Measurements from ENCODE around the gene NYNRIN. TPM values are rescaled to one million over a fixed set of nuclear protein-coding genes. Genes with fewer than 3 reads are reported as not detected.

NYNRIN gene
- total and polyA plus RNA-seq, 10 of the 15 experiments (the other 5 are each of a cell fraction or from before 2014, with no cell fraction given): under 0.01 to 0.15 (median 0.01) TPM; not detected in 5

- no peak for TF ChIP-seq TBL1XR1 (IDR thresholded peaks at IDR 0.05; ENCODE audit: low read depth, low read length)
Measured at GRCh38 chr14:24401810-24402702, 3.3 kb downstream of the NYNRIN start (continued).

- no peaks in the 10 kb centered on the region for H3K36me3 ChIP-seq (ENCODE audit: control insufficient read depth in 2 of 2, insufficient read depth in 2 of 2, low read length in 1 of 2)
- no peaks in the 10 kb centered on the region for H3K9me3 ChIP-seq (replicated peaks; ENCODE audit: control insufficient read depth, insufficient read depth, low read length)
- no peak overlapping the region for H3K9ac ChIP-seq (ENCODE audit: control insufficient read depth, insufficient read depth, low read length)
- RAD21 ChIA-PET (ENCODE audit: unreplicated experiment): interaction anchor here (0.6 kb wide), 1 partner anchor 37 kb away, joined by 3 read pairs; no protein-coding TSS in a partner anchor
- SMC1A ChIA-PET (ENCODE audit: uncharacterized antibody, unreplicated experiment): interaction anchor here (1.9 kb wide), 1 partner anchor 27 kb away, joined by 7 read pairs; the partner anchor contains the start of genes CBLN3 and KHNYN
- CTCF ChIA-PET: no interaction called here
- no peak overlapping the region for H3K4me2 ChIP-seq (ENCODE audit: control insufficient read depth, insufficient read depth)
- H3K4me1 ChIP-seq (ENCODE audit: control insufficient read depth, insufficient read depth, low read length): no peaks in the 10 kb centered on the region
- in situ Hi-C loops (cut with MboI) (no loop called here), intact Hi-C loops (cut with micrococcal nuclease; ENCODE audit: unreplicated experiment) (no loop called here)
- BruUV-seq (replicated peaks): no TSS peak
- WGBS (ENCODE audit: insufficient coverage, insufficient replicate concordance, low lambda C conversion rate, missing lambda C conversion rate): 52% methylated on average over 7 of the region's 7 CpGs
- DNase-seq (ENCODE audit: low read depth, low spot score) (no peak), FAIRE-seq (no peak), ATAC-seq (no peak)
- POLR2A ChIA-PET: no interaction called here
- H3K4me3 ChIP-seq: no peak overlapping the region
- no peaks in the 10 kb centered on the region for H3K79me2 ChIP-seq (ENCODE audit: control insufficient read depth, insufficient read depth, low read length)
- H3K27me3 ChIP-seq (replicated peaks in 1 of 2; ENCODE audit: control insufficient read depth in 2 of 2, insufficient read depth in 2 of 2, low read length in 1 of 2): peaks cover 3 to 8% of the 10 kb centered on the region in 2 experiments; a peak in 3 of 4 replicates
- no peaks in the 10 kb centered on the region for H4K20me1 ChIP-seq (ENCODE audit: control insufficient read depth, insufficient read depth)
- no peak overlapping the region for H2AFZ ChIP-seq (ENCODE audit: control insufficient read depth, low read depth, low read length)
- H3K27ac ChIP-seq (ENCODE audit: control insufficient read depth, insufficient read depth): no peak overlapping the region
- TF ChIP-seq NR2F1 (conservative IDR thresholded peaks at IDR 0.05) (no peak), ZSCAN29 (IDR thresholded peaks at IDR 0.05) (no peak), MYC (IDR thresholded peaks at IDR 0.05; ENCODE audit: insufficient read depth, insufficient read length, insufficient replicate concordance, low read length, severe bottlenecking) (no peak), EZH2 (IDR thresholded peaks at IDR 0.05; ENCODE audit: borderline replicate concordance, control insufficient read depth, low read depth, low read length) (no peak), BCL11A (IDR thresholded peaks at IDR 0.05; ENCODE audit: low read depth, low read length) (no peak), TBL1XR1 (IDR thresholded peaks at IDR 0.05; ENCODE audit: low read depth, low read length) (no peak), SUZ12 (IDR thresholded peaks at IDR 0.05; ENCODE audit: unreplicated experiment) (no peak), DPF2 (IDR thresholded peaks at IDR 0.05) (no peak), STAT1 (conservative IDR thresholded peaks at IDR 0.05) (no peak), ZBTB4 (CRISPR knock-in tag; IDR thresholded peaks at IDR 0.05) (no peak), REST (IDR thresholded peaks at IDR 0.05; ENCODE audit: low read depth, low read length) (no peak)
Measured at GRCh38 chr14:24403294-24403998, 4.6 kb downstream of the NYNRIN start.
